ENCODE data around the gene PRRC2B.

- TF ChIP-seq POLR2A (IDR thresholded peaks at IDR 0.05; ENCODE audit: low read length) (no peak), GATA1 (IDR thresholded peaks at IDR 0.05; ENCODE audit: low read depth, low read length) (no peak)
These were observed 92.0 kb downstream of the PRRC2B start for GRCh38 chr9:131485728-131486422.

Data from erythroblast (primary cell).